GM19468 (cell line): Measurements from ENCODE around the gene CALHM1.

Experiments
- ATAC-seq: cut with Tn5 transposase; IDR thresholded peaks from one replicate; pipeline ENCODE4 v1.9.1; 2021; ENCODE audit warnings: mild to moderate bottlenecking, moderate library complexity, moderate number of reproducible peaks; ENCODE audit not compliant: unreplicated experiment; ENCODE audit errors: extremely low read depth

Gene CALHM1

GRCh38 chr10:103457896-103458583 is 660 bp downstream of the CALHM1 start:
- ATAC-seq, result no peak

- no peak for ATAC-seq
Observed at GRCh38 chr10:103457176-103457712, 1.5 kb downstream of the CALHM1 start.

GRCh38 chr10:103456074-103456660 is 2.5 kb downstream of the CALHM1 start:
- no peak for ATAC-seq

- no peak for ATAC-seq
Observed at GRCh38 chr10:103455235-103455634, 3.5 kb downstream of the CALHM1 start.

- ATAC-seq, result no peak
Observed at GRCh38 chr10:103454026-103454425, 4.7 kb downstream of the CALHM1 start.

DNA sequence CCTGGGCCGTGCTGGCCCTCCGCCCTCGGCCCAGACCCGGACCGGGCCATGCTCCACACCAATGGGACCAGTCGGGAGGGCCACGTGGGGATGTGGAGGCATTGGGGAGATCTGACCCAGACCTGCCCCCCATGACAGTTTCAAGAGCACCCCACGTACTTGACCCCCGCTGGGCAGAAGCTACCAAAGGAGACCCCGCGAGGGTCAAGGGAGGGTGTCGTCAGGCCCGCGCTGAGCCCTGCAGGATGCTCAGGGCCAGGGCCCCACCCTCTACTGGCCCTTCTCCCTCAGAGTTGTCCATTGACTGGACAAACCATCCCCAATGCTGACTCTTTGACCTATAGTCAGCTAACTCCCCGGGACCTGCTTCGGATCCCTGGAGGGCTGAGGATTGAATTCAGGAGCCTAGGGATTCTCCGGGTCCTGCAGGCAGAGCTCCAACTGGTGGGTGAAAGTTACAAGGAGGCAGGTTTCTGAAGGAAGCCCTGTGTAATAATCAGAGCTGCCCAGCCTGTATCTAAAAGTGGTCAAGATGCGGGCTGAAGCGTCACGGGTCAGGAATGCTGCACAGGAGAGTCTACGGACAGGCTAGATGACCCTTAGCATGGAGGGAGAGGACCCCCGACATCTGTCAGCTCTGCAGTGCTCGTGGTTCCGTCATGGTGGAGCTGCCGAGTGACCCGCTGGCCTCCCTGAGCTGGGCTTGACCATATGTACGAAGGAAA is 6.0 kb downstream of the CALHM1 start:
- no peak for ATAC-seq

DNA sequence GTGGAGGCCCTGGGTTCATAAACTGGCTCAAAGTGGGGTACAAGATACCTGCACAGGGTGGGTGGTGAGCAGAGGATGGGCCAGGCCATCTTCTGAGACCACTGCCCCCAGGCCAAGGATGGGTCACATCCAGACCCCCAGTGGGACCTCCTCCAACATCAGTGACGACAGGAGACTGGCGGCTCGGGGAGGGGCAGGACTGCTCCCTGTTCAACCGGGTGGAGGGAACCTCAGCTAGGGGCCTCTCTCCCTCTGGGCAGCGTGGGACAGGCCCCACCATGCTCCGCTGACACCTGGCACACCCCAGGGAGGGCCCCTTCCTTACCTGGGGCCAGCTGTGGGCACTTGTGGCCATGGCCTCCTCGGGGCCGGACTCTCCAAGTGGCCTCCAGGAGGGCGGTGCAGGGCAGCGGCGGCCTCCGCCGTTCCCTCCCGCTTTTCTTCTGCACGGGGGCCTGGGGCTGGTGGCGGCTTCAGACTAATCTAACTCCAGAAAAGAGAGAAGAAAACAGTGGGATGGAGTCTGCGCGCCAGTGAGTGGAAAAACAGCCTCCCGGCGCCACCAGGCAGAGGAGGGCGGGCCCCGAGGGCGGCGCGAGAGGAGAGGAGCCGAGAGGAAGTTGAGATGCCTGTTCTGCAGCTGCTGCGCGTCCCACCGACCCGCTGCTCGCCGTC is 6.7 kb downstream of the CALHM1 start, which contains the start of gene CALHM2:
TSS of gene CALHM2 (minus strand) at position 540 of the 675 bp plus-strand sequence. CDS start 2,429 bp downstream, outside the sequence.
- ATAC-seq, result no peak

DNA sequence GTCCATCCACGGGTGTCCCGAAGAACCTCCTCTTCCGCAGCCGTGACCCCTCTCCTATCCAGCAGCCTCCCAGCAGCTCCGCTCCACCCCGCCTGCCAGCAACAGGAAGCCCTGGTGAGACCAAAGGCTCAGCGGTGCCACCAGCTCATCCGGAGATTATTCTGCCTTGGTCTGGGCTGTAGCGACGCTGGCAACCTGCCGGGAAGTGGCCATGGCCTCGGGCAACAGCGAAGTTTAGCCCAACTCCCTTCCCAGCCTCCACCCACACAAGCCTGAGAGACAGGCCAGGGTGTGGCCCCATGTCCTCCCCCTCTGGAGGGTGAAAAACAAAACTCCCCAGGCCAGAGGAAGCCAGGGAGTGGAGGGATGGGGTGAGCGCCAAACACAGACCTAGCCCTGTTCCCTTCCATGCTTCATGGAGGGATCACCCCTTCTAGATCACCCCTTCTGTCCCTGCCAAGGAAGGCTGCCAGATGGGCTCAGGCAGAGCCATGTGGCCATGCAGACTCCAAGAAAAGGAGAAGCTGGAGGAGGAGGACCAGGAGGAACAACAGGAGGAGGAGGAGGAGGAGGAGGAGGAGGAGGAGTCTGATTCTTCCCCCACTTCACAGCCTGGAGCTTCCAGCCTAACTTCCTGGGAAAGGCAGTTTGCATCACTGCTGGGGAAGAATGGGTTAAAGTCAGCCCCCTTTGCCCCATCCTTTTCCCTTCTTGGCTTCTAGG is 7.4 kb downstream of the CALHM1 start:
- no peak for ATAC-seq

DNA sequence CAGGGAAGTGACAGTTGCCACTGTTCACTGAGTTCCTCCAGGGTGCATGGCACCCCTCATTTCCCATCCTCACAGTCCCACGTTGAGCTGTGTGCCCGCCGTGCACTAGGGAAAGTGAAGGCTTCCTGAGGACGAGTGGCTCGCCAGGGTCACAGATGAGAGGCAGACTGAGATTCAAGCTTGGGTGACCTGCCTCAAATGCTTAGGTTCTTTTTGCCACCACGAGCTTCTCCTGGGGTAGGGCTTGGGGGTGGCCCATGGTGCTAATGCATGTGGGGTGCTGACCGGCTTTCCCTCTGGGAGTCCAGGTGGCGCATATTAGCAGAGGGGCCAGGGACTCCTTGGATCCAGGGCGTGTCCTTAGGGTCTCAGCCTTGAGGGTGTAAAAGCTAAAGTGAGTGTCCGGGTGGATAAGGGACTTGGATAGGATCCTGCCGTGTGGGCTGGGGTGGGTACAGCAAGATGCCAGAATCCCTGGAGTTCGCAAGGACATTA is 8.5 kb downstream of the CALHM1 start:
- no peak for ATAC-seq

DNA sequence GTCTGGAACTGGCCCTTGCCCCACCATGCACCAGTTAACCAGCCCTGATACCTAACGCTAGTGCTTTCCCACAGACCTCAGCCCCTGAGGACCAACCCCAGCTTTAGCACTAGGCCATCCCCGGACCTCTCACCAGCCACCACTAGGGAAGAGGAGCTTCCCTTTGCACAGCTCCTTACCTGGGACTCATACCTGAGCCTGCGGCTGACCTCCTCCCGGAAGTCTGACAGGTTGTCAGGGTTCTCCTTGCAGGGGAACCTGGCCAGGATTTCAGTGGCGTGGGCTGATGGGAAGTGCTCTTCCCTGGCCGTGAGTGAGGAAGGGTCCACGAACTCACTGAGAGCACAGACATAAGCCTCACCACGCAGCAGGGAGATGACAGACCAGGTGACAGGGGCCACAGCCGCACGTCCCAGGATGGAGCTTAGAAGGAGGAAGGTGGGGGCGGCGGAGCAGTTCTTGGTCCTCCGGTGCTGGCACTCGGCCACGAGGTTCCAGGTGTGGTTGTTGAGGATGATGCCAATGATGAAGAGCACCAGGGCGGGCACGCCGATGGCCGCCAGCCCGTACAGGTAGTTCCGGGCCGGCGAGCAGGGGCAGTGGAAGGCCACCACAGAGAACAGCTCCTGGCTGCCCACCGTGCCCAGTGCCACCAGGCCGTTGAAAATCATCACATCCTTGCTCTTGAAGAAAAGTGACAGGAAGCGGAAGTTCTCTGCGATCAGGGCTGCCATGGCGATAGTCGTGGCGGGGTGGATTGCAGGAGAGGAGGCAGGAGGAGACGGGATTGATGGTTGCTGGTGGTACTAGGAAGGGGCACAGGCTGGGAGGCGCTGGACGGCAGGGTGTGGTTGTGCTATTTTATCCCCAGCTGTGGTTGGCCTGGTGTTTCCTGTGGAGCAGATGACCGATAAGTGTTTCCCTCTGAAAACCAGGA is 9.2 kb downstream of the CALHM1 start:
- ATAC-seq, result no peak

- no peak for ATAC-seq
Observed at GRCh38 chr10:103448746-103449145, 10.0 kb downstream of the CALHM1 start.

DNA sequence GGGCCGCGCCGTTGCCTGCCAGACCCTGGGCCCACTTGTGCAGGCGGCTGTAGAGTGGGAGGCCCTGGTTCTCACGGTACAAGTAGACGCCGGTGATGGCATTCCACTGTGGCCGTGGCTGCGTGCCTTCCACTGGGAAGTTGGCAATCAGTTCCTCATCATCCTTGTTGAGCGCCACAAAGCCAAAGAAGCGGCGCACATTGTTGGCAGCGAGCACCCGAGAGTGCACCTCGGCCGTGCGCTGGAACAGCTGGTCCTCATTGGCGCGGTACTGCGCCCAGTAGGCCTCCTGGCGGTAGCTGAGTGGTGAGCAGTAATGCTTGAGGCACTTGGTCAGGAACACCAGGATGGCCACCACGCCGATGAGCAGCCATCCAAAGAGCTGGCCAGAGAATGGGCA is 11.5 kb downstream of the CALHM1 start:
- no peak for ATAC-seq

DNA sequence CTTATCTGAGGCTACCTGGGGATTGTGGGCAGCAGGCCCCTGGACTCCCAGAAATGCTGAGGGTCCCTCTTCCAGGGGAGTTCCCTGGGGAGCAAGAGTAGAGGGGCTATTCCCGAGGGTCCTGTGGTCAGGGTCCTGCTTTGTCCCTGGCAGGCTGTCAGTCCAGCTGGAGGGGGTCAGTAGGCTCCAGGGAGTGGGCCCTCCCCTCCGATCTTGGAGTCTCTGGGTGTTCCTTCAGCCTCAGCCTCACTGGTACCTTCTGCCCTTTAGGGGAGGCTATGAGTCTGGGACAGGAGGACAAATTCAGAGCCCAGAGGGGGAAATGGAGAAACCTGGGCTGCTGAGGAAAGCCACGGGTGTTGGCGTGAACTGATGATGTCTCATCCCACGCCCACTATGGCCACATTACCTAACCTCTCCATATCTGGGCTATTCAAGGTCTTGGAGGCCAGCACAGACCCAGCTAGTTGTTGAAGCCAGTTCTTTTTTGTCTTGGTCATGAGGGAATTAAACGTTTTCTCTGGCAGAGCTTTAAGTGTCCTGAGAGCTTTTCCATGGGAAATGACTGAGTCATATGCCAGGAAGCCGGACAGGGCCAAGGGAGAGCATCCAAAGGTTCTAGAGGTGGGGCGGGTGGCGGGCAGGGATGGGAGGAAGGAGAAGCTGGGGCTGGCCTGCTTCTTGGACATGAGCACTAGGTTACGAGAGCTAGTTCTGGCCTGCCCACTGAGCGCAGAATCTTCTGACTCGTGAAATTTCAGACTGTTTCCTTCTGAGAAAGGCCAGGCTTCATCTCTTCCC is 12.7 kb downstream of the CALHM1 start:
- no peak for ATAC-seq

DNA sequence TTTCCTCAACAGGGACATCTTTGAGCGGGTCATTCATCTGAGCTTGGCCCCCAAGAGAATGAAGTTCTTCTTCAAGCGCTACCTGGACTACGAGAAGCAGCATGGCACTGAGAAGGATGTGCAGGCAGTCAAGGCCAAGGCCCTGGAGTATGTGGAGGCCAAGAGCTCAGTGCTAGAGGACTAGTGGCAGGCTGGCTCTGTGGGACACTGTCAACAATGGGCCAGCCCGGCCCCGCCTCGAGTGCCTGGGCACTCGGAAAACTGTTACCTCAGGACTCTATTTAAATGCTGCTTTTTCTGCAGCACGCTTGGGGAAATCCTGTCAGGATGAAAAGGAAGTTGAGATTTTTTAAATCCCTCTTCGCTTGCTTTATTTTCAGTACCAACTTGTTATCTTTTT is 13.3 kb downstream of the CALHM1 start:
- ATAC-seq, result no peak

- ATAC-seq, result no peak
Observed at GRCh38 chr10:103444478-103444877, 14.2 kb downstream of the CALHM1 start.

- ATAC-seq, result no peak
Observed at GRCh38 chr10:103443475-103444185, 15.1 kb downstream of the CALHM1 start.

DNA sequence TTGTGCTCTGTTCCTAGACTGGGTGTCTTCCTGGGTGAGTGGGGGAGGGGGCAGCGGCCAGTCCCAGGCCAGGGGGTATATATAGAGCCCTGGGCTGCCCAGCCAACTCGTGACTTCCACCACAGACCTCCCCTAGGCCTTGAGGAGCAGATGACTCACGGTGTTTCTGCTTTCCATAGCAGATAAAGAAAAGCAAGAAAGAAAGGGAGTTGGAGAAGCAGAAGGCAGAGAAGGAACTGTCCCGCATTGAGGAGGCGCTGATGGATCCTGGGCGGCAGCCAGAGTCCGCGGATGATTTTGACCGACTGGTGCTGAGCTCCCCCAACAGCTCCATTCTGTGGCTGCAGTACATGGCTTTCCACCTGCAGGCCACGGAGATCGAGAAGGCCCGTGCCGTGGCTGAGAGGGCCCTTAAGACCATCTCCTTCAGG is 16.7 kb downstream of the CALHM1 start:
- ATAC-seq, result no peak
